Transverse colon (tissue), 4 donors: Measurements from ENCODE around the gene OR51B6. TPM values are rescaled to one million over a fixed set of nuclear protein-coding genes. Genes with fewer than 3 reads are reported as not detected.

ENCODE experiments used
- DNase-seq: peaks from one replicate; pipeline ENCODE4 v3.0.0-alpha.2; 2019
- H3K27ac ChIP-seq, 4 donors: fragments of 200-600 bp; sonication (generic); 2 replicates each; pipeline ENCODE4 v1.5.1; 2016 to 2018; ENCODE audit warnings: inconsistent platforms in 4 of 4
- H3K27me3 ChIP-seq: fragments of 200-600 bp; sonication (generic); 2 replicates; pipeline ENCODE4 v1.5.1; 2017; ENCODE audit warnings: inconsistent platforms
- H3K36me3 ChIP-seq, 4 donors: fragments of 200-600 bp; sonication (generic); 2 replicates each; pipeline ENCODE4 v1.5.1; 2017 to 2019; ENCODE audit warnings: inconsistent platforms in 4 of 4
- H3K4me1 ChIP-seq, 4 donors: fragments of 200-600 bp; sonication (generic); 2 replicates each; pipeline ENCODE4 v1.5.1; 2017 to 2020; ENCODE audit warnings: inconsistent platforms in 4 of 4
- H3K4me3 ChIP-seq, 4 donors: fragments of 200-600 bp; sonication (generic); 1 replicate in 1 of 4; 2 replicates in 3 of 4; pipeline versions ENCODE4 v1.5.1 to v1.6.1; 2017 to 2019; ENCODE audit warnings: inconsistent platforms in 4 of 4
- H3K9me3 ChIP-seq, 2 donors: fragments of 200-600 bp; sonication (generic); 2 replicates each; pipeline ENCODE4 v1.5.1; 2017 to 2019; ENCODE audit warnings: inconsistent platforms in 2 of 2
- EP300 ChIP-seq: sonication (generic); formaldehyde crosslinking; IDR thresholded peaks from one replicate; pipeline ENCODE4 v1.6.1; 2017; ENCODE audit warnings: antibody characterized with exemption, low read depth
- POLR2A ChIP-seq: fragments of 450-650 bp; IDR thresholded peaks from one replicate; pipeline ENCODE4 v1.6.1; 2016; ENCODE audit warnings: antibody characterized with exemption, mild to moderate bottlenecking, moderate library complexity
- POLR2AphosphoS5 ChIP-seq, 3 donors: sonication (generic); formaldehyde crosslinking; IDR thresholded peaks; one replicate each; pipeline ENCODE4 v1.6.1; 2016; ENCODE audit warnings: antibody characterized with exemption in 3 of 3
- WGBS, 2 donors: methylation state at CpG; one replicate each; pipeline ENCODE4 v1.1.5; 2018; ENCODE audit warnings: low coverage in 1 of 2; 5-methylcytosine and 5-hydroxymethylcytosine counted together
- in situ Hi-C, 4 donors: fragments of 200-750 bp; cut with MboI; loops; one replicate each; pipeline versions ENCODE4 v1.15.0 to v1.15.1; 2017; ENCODE audit warnings: low sequenced_read_pairs in 3 of 4, low pct_ligation_motif_present in 1 of 4, low pct_unique_long_range_greater_than_20kb in 1 of 4
- intact Hi-C: fragments of 100-400 bp; cut with DNase I; formaldehyde crosslinking; loops from one replicate; pipeline ENCODE4 v1.15.1; 2023; ENCODE audit warnings: low total_unique reads
- total RNA-seq, 4 donors: library from RNA; depleted of rRNA; stranded (reverse); fragments of >200 nt; gene quantifications; one replicate each; pipeline ENCODE4 v1.1.0, GENCODE V29; 2016
- TF ChIP-seq, protein P1 (sequence below), 5 experiments: fragments of 200-600 bp in 3 of 5; fragments of 450-650 bp in 2 of 5; sonication (generic) in 3 of 5; IDR thresholded peaks; 1 replicate in 2 of 5; 2 replicates in 3 of 5; pipeline ENCODE4 v1.5.1; 2016 to 2017; ENCODE audit warnings: antibody characterized with exemption in 5 of 5, inconsistent platforms in 3 of 5, mild to moderate bottlenecking in 2 of 5, moderate library complexity in 1 of 5

The OR51B6 gene
- total RNA-seq, 4 donors from 2014 or later, result not detected

DNA sequence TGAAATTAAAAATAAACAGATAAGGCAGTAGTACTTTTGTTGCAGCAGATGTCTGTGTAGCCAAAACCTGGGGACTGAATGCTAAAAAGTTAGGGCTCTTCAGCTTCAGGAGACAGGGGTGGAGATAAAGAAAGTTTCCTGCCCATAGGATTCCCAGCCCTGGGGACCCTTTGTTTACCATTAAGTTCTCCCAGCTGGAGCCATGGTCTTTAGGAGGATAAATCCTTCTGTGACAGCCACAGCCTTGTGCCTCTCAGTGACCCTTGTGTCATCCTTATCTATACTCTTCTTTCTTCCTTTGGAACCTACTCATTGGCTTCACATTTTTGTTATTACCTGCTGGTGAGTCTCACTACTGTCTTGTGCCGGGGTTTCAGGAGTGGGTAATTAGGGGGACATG, 32.3 kb downstream of the OR51B6 start, which contains the start of gene OR51M1:
OR51M1 (plus strand) TSS at position 237 of the 400 bp plus-strand sequence. CDS start 5,587 bp downstream, outside the sequence.
- H3K4me1 ChIP-seq, result no peaks in the 10 kb centered on the region
- no peaks in the 10 kb centered on the region for H3K27me3 ChIP-seq
- no peak within 1 kb of the TSS for H3K4me3 ChIP-seq
- no peak within 1 kb of the TSS for H3K27ac ChIP-seq
- 67 to 100% methylated on average over 1 of the region's 1 CpG for WGBS, 2 donors
- no peak for TF ChIP-seq POLR2AphosphoS5 (IDR thresholded peaks at IDR 0.05)
- TF ChIP-seq, protein P1, sequence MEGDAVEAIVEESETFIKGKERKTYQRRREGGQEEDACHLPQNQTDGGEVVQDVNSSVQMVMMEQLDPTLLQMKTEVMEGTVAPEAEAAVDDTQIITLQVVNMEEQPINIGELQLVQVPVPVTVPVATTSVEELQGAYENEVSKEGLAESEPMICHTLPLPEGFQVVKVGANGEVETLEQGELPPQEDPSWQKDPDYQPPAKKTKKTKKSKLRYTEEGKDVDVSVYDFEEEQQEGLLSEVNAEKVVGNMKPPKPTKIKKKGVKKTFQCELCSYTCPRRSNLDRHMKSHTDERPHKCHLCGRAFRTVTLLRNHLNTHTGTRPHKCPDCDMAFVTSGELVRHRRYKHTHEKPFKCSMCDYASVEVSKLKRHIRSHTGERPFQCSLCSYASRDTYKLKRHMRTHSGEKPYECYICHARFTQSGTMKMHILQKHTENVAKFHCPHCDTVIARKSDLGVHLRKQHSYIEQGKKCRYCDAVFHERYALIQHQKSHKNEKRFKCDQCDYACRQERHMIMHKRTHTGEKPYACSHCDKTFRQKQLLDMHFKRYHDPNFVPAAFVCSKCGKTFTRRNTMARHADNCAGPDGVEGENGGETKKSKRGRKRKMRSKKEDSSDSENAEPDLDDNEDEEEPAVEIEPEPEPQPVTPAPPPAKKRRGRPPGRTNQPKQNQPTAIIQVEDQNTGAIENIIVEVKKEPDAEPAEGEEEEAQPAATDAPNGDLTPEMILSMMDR (IDR thresholded peaks at IDR 0.05), result no peak
- TF ChIP-seq POLR2A, result no peak
- no peak for TF ChIP-seq EP300
- no peaks in the 10 kb centered on the region for H3K36me3 ChIP-seq
- no peaks in the 10 kb centered on the region for H3K9me3 ChIP-seq
- no peak for DNase-seq
- intact Hi-C loops, result no loop called here
- in situ Hi-C loops, result no loop called here

DNA sequence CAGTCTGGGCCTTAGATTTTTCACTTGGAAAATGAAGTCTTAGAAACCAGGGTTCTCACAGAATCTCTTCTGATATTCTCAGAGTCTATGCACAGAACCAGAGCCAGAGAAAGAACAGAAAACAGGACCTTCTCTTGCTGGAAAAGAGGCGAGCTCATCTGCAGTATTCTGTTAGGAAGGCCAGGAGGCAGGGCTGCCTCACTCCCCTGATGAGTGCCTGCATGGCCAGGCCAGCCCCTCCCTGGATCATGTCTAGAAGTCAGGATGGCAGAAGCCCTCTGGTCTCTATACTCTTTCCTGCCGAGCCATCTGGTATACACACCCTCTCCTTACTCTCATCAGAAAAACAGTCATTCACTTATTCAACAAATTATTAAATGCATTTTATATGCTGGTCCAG, 33.0 kb downstream of the OR51B6 start:
- Histone ChIP-seq H3K27ac (no peak overlapping the region), H3K4me3 (no peak overlapping the region), H3K4me1 (no peaks in the 10 kb centered on the region), H3K36me3 (no peaks in the 10 kb centered on the region), H3K9me3 (no peaks in the 10 kb centered on the region), H3K27me3 (no peaks in the 10 kb centered on the region)
- intact Hi-C loops (no loop called here), in situ Hi-C loops (no loop called here)
- 63 to 75% methylated on average over 1 to 2 of the region's 2 CpGs for whole genome bisulfite sequencing, 2 donors
- DNase-seq, result no peak
- TF ChIP-seq, protein P1 (IDR thresholded peaks at IDR 0.05), result no peak
- TF ChIP-seq EP300, result no peak
- no peak for TF ChIP-seq POLR2A
- TF ChIP-seq POLR2AphosphoS5 (IDR thresholded peaks at IDR 0.05), result no peak

DNA sequence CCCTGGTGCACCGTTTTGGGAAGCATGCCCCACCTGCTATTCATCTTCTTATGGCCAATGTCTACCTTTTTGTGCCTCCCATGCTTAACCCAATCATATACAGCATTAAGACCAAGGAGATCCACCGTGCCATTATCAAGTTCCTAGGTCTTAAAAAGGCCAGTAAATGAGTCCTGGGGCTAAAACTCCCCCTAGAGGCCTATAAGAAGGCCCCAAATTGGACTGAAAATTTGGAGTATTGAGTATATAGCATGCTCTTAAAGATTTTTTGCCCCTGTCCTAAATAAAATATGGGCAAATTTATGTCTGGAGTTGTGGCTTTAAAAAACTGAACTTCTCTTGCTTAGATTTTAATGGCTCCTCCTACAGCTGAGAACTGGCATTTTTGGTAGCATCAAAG, 38.9 kb downstream of the OR51B6 start:
- Histone ChIP-seq H3K4me1 (no peaks in the 10 kb centered on the region), H3K27me3 (no peaks in the 10 kb centered on the region), H3K36me3 (no peaks in the 10 kb centered on the region), H3K9me3 (no peaks in the 10 kb centered on the region), H3K27ac (no peak overlapping the region), H3K4me3 (no peak overlapping the region)
- TF ChIP-seq POLR2AphosphoS5 (IDR thresholded peaks at IDR 0.05) (no peak), EP300 (no peak), POLR2A (no peak)
- TF ChIP-seq, protein P1 (IDR thresholded peaks at IDR 0.05), result no peak
- in situ Hi-C loops, result no loop called here
- intact Hi-C loops, result no loop called here
- 75 to 79% methylated on average over 2 of the region's 2 CpGs for WGBS, 2 donors
- DNase-seq, result no peak

DNA sequence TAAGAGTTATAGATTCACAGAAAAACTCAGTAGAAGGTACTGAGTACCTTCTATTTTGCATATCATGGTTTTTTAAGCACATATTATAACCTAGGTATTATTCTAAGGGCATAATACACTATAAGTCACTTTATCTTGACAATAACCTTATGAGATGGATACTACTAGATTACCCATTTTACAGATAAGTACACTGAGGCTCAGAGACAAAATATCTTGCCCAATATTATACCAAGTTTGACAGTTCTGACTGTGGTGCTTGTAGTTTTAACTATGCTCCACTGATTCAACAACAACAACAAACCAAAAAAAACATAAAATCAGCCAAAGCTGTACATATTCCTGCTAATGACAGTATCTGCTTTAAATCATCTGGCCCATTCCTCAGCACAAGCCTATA, 42.8 kb downstream of the OR51B6 start:
- no peak for TF ChIP-seq POLR2A
- TF ChIP-seq, protein P1 (IDR thresholded peaks at IDR 0.05), result no peak
- no peak for TF ChIP-seq EP300
- TF ChIP-seq POLR2AphosphoS5 (IDR thresholded peaks at IDR 0.05), result no peak
- Histone ChIP-seq H3K36me3 (no peaks in the 10 kb centered on the region), H3K4me3 (no peak overlapping the region), H3K9me3 (no peaks in the 10 kb centered on the region), H3K27me3 (no peaks in the 10 kb centered on the region), H3K27ac (no peak overlapping the region), H3K4me1 (no peaks in the 10 kb centered on the region)
- in situ Hi-C loops, result no loop called here
- intact Hi-C loops, result no loop called here
- DNase-seq, result no peak
